Ovary (tissue), 9 donors: ENCODE measurements around the gene INPP4A. TPM values are rescaled to one million over a fixed set of nuclear protein-coding genes. Genes with fewer than 3 reads are reported as not detected.
A peak's percentile ranks its signal among the peaks of the same experiment; 100 is the strongest.

Experiments used
- DNase-seq, 5 donors: peaks; one replicate each; pipeline ENCODE4 v3.0.0-alpha.2; 2019 to 2020
- H3K27ac ChIP-seq, 2 donors: fragments of 200-600 bp; one replicate each; pipeline versions ENCODE4 v1.5.1 to v1.8.0; 2019 to 2022
- H3K27me3 ChIP-seq: fragments of 200-600 bp; one replicate; pipeline ENCODE4 v1.8.0; 2022
- H3K36me3 ChIP-seq: fragments of 200-600 bp; sonication (generic); one replicate; pipeline ENCODE4 v1.5.1; 2019
- H3K4me1 ChIP-seq: one replicate; pipeline ENCODE4 v1.8.1; 2013; ENCODE audit warnings: mild to moderate bottlenecking, moderate library complexity; ENCODE audit not compliant: insufficient read depth
- H3K4me3 ChIP-seq: fragments of 200-600 bp; sonication (generic); one replicate; pipeline ENCODE4 v1.5.1; 2017
- H3K9me3 ChIP-seq, 2 donors: fragments of 200-600 bp in 1 of 2; sonication (generic) in 1 of 2; one replicate each; pipeline versions ENCODE4 v1.5.1 to v1.8.1; 2013 to 2019; ENCODE audit warnings: mild to moderate bottlenecking in 1 of 2, moderate library complexity in 1 of 2
- CTCF ChIP-seq, 3 donors: fragments of 450-650 bp in 2 of 3; fragments of 200-600 bp in 1 of 3; IDR thresholded peaks; one replicate each; pipeline versions ENCODE4 v1.5.1 to v1.8.0; 2016 to 2022; ENCODE audit warnings: antibody characterized with exemption in 3 of 3, mild to moderate bottlenecking in 1 of 3
- EP300 ChIP-seq: sonication (generic); formaldehyde crosslinking; IDR thresholded peaks from one replicate; pipeline ENCODE4 v1.6.1; 2017; ENCODE audit warnings: antibody characterized with exemption
- POLR2A ChIP-seq: fragments of 450-650 bp; IDR thresholded peaks from one replicate; pipeline ENCODE4 v1.6.1; 2017; ENCODE audit warnings: antibody characterized with exemption, mild to moderate bottlenecking, moderate library complexity
- WGBS, 3 donors: extraction: QIAGEN DNeasy Blood & Tissue Kit in 1 of 3; methylation state at CpG; one replicate each; pipeline versions ENCODE4 v1.1.5 to v1.1.7; 2013 to 2017; 5-methylcytosine and 5-hydroxymethylcytosine counted together
- intact Hi-C, 4 donors: fragments of 100-400 bp; cut with DNase I; formaldehyde crosslinking; loops; one replicate each; pipeline versions ENCODE4 v1.11.0 to v1.15.1; 2022 to 2023
- polyA plus RNA-seq, 2 donors: library from polyadenylated mRNA; stranded (reverse); fragments of 200-250 nt in 1 of 2; fragments of 350-450 nt in 1 of 2; fragmentation: Illumina TruSeq in 1 of 2; extraction: RNeasy Lipid Tissue Mini Kit (QIAGEN cat#74804) in 1 of 2; gene quantifications; one replicate each; pipeline ENCODE4 v1.2.3, GENCODE V29; 2013 to 2014
- total RNA-seq, 7 donors: library from RNA; depleted of rRNA in 2 of 7; stranded (reverse); fragments of >200 nt in 2 of 7; fragmentation: NEBNext Ultra II Directional in 3 of 7; extraction: Animal tissue kit (Norgen Biotek cat#: 25700) in 3 of 7; gene quantifications; one replicate each; pipeline versions ENCODE4 v1.1.0 to v1.2.4, GENCODE V29; 2016 to 2023
- donor health status: DM: no; HTN: no; CAD: no; lungs with moderate emphysema.
- donor health status: DM: no; HTN: no; CAD: no.
- donor health status: Bipolar disorder and iron deficiency.
- donor health status: DM: yes; HTN: yes; CAD: no.
- donor health status: DM: no; HTN: no; CAD: no.
- donor health status: DM: yes; HTN: yes; CAD: no.

INPP4A gene
- total and polyA plus RNA-seq, 9 donors = 7.5 to 25.8 (median 16.2) TPM

- no peaks in the 10 kb centered on the region for H3K27me3 ChIP-seq
- H3K36me3 ChIP-seq = no peaks in the 10 kb centered on the region
- WGBS, 3 donors = 59 to 64% (median 59%) methylated on average over 12 of the region's 12 CpGs
- H3K4me3 ChIP-seq = no peak overlapping the region
- TF ChIP-seq POLR2A (no peak), EP300 (no peak), CTCF (IDR thresholded peaks at IDR 0.05) (no peak)
- DNase-seq = no peak
- H3K9me3 ChIP-seq = no peaks in the 10 kb centered on the region
- intact Hi-C loops = no loop called here
- H3K27ac ChIP-seq = no peak overlapping the region
- H3K4me1 ChIP-seq = peaks cover 22% of the 10 kb centered on the region
Observed at GRCh38 chr2:98507891-98508708, 63.4 kb downstream of the INPP4A start.

DNA sequence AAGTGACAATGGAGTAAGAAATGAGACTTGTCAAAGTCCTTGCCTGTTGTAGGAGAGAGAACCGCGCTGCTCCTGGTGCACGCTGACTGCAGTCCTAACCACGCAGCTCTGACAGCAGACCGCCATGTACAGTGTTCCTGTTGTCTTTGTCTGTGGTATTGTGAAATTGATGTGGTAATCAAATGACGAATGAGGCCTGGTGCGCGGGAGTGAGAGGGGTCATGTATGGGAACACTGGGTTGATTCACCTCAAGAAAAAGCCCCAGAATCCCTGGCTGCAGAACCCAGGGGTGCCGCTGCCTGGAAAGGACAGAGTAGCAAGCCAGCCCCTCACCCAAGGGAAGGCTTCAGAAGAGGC lies 64.0 kb downstream of the INPP4A start:
- Histone ChIP-seq H3K4me3 (no peak overlapping the region), H3K27ac (no peak overlapping the region), H3K27me3 (no peaks in the 10 kb centered on the region), H3K9me3 (no peaks in the 10 kb centered on the region), H3K4me1 (peaks cover 20% of the 10 kb centered on the region), H3K36me3 (no peaks in the 10 kb centered on the region)
- no peak for TF ChIP-seq EP300
- no peak for TF ChIP-seq POLR2A
- no peak for TF ChIP-seq CTCF (IDR thresholded peaks at IDR 0.05)
- intact Hi-C loops = no loop called here
- peak in 1 of 5 donors; percentile 45 for DNase-seq
- 80 to 93% (median 85%) methylated on average over 9 of the region's 9 CpGs for WGBS, 3 donors

GRCh38 chr2:98509542-98510321 lies 65.1 kb downstream of the INPP4A start:
- no peak for DNase-seq
- H3K4me1 ChIP-seq = peaks cover 15% of the 10 kb centered on the region
- TF ChIP-seq CTCF (IDR thresholded peaks at IDR 0.05) (no peak), EP300 (no peak), POLR2A (no peak)

DNA sequence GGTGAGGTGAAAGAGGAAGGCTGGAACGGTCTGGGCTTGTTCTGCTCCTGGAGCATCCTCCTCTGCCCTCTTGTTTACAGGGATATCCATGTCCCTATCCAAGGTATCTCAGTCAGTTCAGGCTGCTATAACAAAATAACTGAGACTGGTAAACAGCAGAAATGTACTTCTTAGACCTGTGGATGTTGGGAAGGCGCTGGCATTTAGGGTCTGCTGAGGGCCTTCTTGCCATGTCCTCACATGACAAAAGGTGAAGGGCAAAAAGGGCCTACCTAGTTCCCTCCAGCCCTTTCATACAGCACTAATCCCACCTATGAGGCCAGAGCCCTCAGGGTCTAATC lies 65.6 kb downstream of the INPP4A start:
- no peaks in the 10 kb centered on the region for H3K36me3 ChIP-seq
- H3K4me3 ChIP-seq = no peak overlapping the region
- H3K27ac ChIP-seq = no peak overlapping the region
- 95 to 100% (median 96%) methylated on average over 2 of the region's 2 CpGs for WGBS, 3 donors
- H3K4me1 ChIP-seq = peaks cover 15% of the 10 kb centered on the region
- DNase-seq = no peak
- H3K9me3 ChIP-seq = no peaks in the 10 kb centered on the region
- intact Hi-C loops = loop anchor here in 1 of 4 donors (5.0 kb wide), 1 partner anchor 403 kb away; no protein-coding TSS in a partner anchor
- H3K27me3 ChIP-seq = no peaks in the 10 kb centered on the region
- no peak for TF ChIP-seq CTCF (IDR thresholded peaks at IDR 0.05)
- no peak for TF ChIP-seq EP300
- TF ChIP-seq POLR2A = no peak

More at GRCh38 chr2:98509542-98510321, 65.1 kb downstream of the INPP4A start:
- H3K36me3 ChIP-seq = no peaks in the 10 kb centered on the region
- H3K9me3 ChIP-seq = no peaks in the 10 kb centered on the region
- intact Hi-C loops = loop anchor here in 1 of 4 donors (5.0 kb wide), 1 partner anchor 402 kb away; no protein-coding TSS in a partner anchor
- WGBS, 3 donors = 95 to 97% (median 95%) methylated on average over 7 of the region's 7 CpGs
- no peak overlapping the region for H3K27ac ChIP-seq
- no peaks in the 10 kb centered on the region for H3K27me3 ChIP-seq
- no peak overlapping the region for H3K4me3 ChIP-seq
